Measurements from ENCODE around the gene POLR3H.

POLR3H gene

DNA sequence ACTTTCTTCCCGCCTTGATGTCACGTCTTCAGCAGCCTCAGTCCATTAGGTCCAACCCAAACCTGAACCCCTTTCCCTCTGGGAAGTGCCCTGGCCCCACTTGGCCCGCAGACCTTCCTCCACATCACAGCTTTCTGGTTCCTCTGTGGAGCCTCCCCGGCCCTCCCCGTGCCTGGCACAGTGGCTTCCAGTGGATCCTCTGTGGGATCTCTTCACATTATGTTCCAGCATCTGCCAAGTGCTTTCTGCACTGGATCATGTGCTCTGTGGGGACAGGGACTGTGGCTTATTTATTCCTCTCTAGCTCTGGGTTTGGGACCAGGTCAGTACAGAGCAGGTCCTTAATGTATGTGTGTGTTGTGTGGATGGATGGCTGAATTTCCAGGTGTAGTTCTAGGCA is 30.9 kb downstream of the POLR3H start:
- no peak for ATAC-seq

DNA sequence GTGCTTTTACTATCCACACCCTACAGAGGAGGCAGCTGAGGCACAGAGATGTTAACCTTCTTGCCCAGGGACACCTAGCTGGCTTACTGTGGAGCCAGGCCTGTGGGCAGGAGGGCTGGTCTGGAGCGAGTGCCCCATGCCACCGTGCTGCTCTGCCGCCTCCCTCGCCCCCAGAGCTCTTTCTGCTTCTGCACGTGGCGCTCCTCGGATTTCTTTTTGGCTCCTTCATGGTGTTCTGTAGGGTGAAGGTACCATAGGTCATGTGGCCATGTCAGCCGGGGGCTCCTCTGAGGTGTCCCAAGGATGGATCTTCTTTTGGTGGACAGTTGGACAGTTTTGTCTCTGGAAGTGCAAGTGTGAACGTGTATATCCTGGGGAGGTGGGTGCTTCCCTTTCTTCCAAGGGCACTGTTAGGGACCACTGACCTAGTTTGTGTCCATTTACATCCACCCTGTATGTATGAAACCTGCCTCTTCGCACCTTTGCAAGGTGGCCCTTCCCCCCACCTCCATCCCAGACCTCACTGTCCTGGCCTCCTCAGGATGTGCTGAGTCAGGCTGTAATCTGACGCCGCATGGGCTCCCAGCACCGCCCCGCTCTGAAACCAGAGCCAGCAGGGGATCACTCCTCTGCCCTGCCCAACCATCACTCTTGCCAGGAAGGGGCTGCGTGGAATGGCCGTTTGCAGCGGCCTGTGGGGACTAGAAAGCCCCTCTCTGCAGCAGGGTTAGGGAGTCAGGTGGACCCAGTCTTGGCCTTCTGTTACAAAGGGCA is 31.7 kb downstream of the POLR3H start:
- DNase-seq: no peak

More for the DNA sequence above, 30.9 kb downstream of the POLR3H start:
- no peak for DNase-seq

DNA sequence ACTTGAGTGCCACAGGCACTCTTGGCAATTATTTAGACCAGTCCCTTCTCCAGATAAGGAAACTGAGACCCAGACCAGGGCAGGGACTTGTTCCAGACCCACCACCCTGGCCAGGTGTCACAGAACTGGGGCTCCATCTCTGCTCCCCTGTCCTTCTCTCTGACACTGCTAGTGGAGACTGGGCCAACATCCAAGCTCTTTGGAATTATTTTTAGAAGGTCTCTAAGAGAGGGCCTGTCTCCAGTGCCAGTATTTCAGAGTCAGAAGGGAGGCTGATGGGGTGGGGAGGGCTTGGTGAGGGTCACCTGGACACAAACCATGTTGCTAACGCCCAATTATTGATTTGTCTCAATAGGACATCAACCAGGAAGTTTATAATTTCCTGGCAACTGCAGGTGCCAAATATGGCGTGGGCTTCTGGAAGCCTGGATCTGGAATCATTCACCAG is 32.7 kb downstream of the POLR3H start:
- ATAC-seq (no peak), DNase-seq (no peak)

More for the DNA sequence above, 31.7 kb downstream of the POLR3H start:
- no peak for ATAC-seq

DNA sequence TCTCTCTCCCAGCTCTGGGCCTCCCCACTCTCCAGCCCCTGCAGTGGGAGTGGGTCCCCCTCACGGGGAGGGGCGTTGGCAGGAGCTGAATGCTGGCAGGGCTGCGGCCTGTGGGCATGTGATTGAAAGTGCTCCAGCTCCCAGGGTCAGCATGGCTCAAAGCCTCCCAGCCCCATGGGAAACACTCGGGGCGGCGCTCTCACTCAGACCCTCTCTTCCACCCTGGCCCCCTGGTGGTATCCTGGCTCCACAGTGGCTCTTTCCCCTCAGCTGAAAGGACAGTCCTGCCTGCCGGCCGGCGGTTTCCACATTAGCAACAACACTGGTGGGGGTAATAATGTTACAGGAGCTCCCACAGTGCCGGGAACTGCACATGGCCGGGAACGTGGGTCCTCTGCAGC is 35.5 kb downstream of the POLR3H start:
- DNase-seq (no peak), ATAC-seq (no peak)

DNA sequence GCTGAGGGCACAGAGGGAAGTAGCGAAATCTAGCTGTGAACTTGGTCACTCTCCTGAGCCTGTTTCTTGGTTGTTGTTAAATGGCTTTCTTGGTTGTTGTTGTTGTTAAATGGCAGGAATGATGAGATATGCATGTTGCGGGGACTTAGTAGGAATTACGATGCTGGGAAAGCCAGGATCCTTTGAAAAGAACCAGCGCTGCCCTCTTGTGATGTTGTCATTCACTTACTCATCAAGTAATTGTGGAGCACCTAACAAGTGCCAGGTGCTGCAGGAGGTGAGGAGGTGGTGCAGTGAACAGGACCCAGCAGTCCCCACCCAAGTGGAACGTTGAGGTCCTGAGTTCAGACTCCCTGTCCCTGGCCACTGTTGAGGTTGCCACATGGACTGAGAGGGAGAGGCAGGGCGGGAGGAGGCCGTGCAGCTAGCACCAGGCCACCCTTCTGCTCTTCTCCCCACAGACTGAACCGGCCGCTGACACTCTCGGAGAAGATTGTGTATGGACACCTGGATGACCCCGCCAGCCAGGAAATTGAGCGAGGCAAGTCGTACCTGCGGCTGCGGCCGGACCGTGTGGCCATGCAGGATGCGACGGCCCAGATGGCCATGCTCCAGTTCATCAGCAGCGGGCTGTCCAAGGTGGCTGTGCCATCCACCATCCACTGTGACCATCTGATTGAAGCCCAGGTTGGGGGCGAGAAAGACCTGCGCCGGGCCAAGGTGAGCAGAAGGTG is 36.8 kb downstream of the POLR3H start:
- DNase-seq (no peak), ATAC-seq (no peak)

DNA sequence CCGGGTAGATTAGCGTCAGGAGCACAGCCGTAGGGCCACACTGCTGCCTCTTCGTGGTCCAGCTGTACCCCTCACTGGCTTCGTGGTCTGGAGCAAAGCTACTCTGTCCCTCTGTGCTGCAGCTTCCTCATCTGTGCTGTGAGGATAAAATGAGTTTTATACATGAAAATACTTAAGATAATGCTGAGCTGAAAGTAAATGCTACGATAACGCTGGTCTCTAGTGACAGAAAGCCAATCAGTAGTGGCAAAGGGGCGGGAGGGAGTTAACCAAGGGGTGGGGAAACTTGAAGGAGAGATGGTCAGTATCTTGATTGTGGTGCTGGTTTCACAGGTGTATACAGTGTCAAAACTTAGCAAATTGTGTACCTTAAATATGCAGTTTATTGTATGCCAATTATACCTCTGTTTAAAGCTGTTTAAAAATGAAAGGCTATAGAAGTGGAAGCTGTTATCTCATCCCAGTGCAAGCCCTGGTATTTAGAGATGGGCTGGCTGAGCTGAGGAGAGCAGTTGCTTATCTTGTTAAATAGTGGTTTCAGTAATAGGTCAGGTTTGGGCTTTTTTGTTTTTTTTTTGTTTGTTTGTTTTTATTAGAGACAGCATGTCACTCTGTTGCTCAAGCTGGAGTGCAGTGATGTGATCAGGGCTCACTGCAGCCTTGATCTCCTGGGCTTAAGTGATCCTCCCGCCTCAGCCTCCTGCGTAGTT is 38.6 kb downstream of the POLR3H start:
- no peak for DNase-seq
- ATAC-seq: no peak

DNA sequence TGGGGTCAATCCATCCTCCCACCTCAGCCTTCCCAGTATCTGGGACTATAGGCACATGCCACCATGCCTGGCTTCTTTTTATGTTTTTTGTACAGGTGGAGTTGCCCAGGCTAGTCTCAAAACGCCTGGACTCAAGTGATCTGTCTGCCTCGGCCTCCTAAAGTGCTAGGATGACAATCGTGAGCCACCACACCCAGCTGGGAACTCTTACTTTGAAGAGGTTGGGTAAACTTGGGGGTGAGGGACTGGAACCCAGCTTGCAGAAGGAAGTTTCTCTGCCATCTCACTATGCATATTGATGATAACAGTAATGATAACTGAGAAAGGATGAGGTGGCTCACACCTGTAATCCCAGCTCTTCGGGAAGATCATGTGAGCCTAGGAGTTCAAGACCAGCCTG is 39.5 kb downstream of the POLR3H start:
- DNase-seq (no peak), ATAC-seq (no peak)

DNA sequence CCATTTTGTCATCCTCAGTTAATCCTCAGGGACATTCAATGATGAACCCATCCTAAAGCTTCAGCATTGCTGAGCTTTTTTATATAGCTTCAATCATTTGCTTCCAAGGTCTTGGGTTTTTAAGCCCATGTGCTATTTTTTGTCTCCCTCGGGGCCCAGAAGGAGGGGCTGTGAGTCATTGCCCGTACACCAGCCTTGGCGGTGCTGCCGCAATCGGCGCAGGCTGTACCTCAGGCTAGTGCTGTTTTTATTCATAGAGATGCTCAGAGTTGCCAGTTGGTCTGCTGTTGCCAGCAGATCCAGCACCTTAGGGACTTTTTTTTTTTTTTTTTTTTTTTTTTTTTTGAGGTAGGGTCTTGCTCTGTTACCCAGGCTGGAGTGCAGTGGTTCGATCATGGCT is 39.9 kb downstream of the POLR3H start:
- no peak for DNase-seq
- no peak for ATAC-seq

DNA sequence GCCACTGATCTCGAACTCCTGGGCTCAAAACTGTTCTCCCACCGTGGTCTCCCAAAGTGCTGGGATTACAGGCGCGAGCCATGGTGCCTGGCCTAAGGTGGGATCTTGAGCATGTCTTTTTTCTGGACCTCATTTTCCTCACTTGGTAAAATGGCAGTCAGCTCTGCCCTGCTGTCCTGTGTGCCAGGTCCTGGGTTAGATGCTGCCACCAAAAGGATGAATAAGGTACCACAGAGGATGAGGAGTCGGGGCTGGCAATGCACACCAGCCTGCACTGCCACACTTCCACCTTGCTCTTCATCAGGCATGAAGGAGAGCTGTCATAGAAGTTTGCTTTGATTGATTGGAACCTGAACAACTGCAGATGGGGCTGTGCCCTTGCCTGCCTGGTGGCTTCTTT is 43.1 kb downstream of the POLR3H start:
- DNase-seq (no peak), ATAC-seq (peak; percentile 65)

DNA sequence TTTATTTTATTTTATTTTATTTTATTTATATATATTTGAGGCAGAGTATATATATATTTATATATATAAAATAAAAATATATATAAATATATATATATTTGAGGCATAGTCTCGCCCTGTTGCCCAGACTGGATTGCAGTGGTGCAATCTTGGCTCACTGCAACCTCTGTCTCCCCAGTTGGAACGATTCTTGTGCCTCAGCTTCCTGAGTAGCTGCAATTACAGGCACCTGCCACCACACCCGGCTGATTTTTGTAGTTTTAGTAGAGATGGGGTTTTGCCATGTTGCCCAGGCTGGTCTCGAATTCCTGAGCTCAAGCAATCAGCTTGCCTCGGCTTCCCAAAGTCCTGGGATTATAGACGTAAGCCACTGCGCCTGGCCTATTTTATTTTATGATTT is 44.0 kb downstream of the POLR3H start:
- ATAC-seq (no peak), DNase-seq (no peak)

DNA sequence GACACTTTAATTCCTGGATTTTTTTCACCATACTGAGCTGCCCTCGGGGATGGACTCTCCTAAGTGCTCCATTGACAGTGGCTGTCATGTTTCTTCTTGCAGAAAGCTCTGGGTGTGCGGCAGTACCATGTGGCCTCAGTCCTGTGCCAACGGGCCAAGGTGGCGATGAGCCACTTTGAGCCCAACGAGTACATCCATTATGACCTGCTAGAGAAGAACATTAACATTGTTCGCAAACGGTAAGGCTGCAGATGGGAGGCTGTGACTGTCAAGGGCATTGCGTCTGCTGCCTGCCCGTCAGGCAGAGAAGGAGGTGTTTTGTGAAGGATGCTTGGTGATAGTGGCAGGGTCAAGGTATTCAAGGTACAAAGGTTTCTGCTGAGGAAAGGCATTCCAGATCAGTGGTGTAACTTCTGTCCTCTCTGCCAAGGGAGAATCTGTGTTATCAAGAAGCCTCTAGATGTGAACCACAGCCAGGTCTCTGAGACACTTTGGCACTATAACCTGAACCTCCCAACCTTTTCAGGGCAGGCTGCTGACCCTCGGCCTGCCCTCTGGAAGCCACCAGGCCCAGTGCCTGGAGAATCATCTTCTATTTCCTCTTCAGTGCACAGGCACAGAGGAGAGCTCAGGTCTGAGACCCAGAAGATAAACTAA is 44.5 kb downstream of the POLR3H start:
- ATAC-seq (no peak), DNase-seq (no peak)

DNA sequence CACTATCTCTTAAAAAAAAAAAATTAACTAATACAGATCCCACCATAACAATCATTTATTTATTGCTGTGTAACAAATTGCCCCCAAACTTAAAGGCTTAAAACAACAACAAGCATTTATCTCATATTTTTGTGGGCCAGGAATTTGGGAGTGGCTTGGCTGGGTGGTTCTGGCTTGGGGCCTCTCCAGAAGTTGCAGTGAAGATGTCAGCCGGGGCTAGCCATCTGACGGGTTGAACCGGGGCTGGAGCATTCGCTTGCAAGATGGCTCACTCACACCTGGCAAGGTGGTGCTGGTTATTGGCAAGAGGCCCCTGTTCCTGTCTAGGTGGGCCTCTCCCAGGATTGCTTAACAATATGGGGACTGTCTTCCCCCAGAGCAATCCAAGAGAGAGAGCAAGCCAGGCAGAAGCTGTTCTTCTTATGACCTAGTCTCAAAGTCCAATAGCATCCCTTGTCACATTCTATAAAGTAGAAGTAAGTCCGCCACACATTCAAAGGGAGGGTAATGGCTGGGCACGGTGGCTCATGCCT is 45.9 kb downstream of the POLR3H start:
- no peak for DNase-seq
- no peak for ATAC-seq

DNA sequence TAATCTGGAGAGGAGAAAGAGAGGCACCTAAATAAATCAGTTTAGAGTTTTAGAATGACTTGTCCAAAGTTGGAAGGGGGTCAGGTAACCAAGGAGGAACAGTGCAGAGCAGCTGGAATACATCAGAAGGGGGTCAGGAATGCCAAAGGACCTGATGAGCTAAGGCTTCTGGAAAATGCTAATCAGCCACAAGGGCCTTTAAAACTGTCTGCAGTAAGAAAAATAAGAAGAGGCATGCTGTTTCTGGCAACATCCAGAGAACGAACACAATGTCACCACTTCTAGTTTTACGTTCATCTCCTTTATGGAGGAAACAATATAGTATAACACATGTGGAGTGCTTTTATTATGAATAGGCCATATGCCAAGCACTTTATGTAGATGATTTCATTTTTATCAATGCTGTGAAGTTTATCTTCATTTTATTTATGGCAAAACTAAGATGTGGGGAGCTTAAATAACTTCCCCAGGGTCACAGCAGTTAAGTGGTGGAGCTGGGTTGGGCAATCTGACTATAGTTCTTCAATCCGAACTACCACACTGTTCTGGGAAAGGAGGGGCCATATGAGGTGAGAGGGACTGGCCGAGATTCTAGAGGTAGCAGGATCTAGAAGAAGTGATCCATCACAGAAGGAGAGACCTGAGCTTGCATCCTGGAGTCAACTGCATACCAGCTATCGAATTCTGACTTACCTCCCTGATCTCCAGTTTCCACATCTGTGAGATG is 52.7 kb downstream of the POLR3H start:
- DNase-seq (no peak), ATAC-seq (no peak)

DNA sequence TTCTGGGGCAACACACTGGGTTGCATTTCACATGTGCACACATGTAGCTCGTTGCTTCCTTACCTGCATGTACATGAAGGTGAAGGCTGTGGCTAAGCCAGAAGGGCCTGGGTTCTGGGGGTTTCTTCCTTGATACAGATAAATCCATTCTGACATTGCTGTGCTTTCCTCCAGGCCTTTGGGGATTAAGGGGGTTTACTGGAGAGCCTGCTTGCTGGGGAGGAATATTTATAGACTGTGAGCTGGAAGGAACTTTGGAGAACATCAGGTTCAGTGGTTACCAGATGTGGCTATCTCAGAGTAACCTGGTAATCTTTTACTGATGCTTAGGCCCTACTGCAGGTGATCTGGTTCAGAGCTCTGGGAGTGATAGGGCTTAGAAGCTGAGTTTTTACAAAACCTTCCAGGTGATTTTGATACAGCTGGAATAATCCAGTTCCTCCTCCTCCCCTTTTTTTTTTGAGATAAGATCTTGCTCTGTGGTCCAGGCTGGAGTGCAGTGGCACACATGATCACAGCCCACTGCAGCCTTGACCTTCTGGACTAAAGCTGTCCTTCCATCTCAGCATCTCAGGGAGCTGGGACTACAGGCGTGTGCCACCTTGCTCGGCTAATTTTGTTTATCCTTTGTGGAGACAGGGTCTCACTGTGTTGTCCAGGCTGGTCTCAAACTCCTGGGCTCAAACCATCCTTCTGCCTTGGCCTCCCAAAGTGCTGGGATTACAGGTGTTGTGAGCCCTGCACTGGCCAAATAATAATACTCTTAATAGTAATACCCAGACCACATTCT is 55.5 kb downstream of the POLR3H start:
- no peak for ATAC-seq

DNA sequence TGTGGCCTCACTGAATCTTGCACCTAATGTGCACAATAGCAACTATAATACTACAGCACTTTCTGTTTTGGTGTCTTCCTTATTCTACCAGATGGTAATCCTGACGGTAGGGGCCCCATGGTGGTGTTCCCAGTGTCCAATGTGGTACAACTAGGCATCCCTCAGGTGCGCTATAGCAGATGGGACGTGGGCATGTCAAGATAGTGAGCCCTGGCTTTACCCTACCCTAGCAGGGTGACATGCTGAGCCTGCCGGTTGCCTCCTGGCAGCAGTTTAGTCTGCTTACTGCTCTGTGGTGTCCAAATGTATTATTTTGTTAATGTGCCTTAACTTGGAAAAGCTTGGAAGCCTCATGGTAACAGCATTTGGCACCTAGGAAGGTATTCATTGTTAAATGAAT is 56.2 kb downstream of the POLR3H start:
- DNase-seq: no peak
- ATAC-seq: no peak

More for the DNA sequence above, 55.5 kb downstream of the POLR3H start:
- DNase-seq: no peak

DNA sequence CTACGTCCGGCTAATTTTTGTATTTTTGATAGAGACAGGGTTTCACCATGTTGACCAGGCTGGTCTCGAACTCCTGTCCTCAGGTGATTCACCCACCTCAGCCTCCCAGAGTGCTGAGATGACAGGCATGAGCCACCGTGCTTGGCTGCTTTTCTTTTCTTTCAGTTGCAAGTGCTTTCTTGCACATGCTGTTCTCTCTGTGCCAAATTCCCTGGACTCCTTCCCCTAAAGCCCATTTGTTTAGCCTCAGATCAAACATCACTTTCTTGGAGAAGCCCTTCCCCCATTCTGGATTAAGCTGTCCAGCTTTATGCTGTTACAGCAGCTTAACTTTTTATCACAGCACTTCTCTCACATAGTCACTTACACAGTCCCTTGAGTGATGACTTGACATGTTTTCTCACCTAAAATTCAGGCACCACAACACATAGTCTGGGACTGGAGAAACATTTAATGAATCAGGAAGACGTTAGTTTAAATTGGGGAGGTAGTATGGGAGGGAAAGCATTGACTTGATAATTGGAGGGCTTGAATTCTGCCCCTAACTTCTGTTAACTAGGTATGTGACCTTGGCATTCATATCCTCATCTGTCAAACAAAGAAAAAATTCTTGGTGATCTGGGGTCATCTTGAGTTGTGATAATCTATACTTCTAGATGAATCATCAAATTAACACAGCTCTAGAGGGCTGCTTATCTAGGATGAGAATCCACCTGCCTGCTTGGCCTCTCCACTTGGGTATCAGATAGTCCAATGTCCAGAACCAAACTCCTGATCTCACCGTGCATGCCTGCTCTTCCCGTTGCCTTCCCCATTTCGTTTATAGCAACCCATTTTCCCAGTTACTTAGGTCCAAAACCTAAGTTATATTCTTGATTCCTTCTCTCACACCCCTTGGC is 57.0 kb downstream of the POLR3H start:
- DNase-seq: no peak

DNA sequence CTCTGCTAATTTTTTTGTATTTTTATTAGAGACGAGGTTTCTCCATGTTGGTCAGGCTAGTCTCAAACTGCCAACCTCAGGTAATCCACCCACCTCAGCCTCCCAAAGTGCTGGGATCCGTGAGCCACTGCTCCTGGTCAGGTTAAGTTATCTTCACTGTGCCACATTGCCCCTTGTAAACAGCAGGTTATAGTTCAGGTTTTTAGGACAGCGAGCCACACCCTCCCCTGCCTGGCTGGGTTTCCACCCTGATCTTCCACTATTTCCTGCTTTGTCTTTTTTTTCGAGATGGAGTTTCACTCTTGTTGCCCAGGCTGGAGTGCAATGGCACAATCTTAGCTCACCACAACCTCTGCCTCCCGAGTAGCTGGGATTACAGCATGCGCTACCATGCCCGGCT is 59.2 kb downstream of the POLR3H start:
- ATAC-seq: no peak

More for the DNA sequence above, 57.0 kb downstream of the POLR3H start:
- ATAC-seq: no peak

DNA sequence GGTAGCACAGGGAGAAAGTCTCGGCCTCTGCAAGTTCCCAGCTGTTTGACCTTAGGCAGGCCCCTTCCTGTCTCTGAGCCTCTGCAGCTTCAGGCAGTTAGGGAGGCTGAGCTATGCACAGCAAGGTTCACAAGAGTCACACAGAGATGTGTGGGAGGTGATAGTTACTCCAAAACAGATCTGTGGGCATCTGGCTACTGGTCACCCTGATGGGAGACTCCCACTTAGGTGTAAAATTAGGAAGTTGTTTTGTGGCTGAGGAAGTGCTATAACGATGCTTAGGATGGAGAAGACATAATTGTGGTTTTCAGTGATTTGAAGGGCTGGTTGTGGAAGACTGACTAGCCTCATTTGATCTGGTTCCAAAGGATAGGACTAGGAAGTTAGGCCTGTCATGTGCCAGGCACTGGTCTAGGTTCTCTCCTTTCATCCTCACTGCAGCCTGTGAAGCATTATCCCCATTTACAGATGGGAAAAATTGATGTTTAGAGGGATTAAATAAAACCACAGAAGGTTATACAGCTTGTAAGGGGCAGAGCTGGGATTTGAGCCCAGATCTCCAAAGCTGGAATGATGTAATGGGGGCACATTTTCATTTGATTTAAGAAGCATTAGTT is 61.8 kb downstream of the POLR3H start:
- DNase-seq: no peak
- no peak for ATAC-seq

More for the DNA sequence above, 59.2 kb downstream of the POLR3H start:
- no peak for DNase-seq

DNA sequence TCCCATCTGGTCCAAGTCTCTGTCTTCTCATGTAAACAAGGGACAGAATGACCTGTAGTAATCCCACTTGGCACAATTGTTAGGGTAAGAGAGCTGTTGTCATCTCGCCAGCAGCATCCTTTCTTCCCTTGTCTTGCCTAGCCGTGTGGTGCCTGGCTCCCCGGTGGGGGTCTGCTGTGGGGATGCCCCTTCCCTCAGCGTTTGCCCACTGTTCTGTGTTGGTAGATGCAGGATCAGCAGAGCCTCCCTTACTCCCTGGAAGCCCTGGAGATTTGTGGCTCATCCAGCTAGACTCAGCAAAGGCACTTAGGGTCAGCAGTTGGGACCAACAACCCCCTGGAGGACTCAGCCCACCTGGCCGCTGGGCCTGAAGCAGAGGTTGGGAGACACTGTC is 62.3 kb downstream of the POLR3H start:
- DNase-seq: no peak
- ATAC-seq: no peak

Measured in stimulated activated naive CD8-positive, alpha-beta T cell treated with anti-CD3 and anti-CD28 coated beads, Interleukin-15, Interleukin-2, amounts not matched to agents 100 U/mL and 50 U/mL, for 24 hours (primary cell).